ENCODE measurements around the gene LPP. TPM values are rescaled to one million over a fixed set of nuclear protein-coding genes. Genes with fewer than 3 reads are reported as not detected.

Gene LPP
- total RNA-seq, 1 donor from 2014 or later, result 218 TPM

GRCh38 chr3:188692700-188693099, 538.7 kb downstream of the LPP start:
- DNase-seq (ENCODE audit: low read depth), result no peak
- no peak overlapping the region for H3K4me3 ChIP-seq (ENCODE audit: low read depth, low read length)
- TF ChIP-seq, protein P1, sequence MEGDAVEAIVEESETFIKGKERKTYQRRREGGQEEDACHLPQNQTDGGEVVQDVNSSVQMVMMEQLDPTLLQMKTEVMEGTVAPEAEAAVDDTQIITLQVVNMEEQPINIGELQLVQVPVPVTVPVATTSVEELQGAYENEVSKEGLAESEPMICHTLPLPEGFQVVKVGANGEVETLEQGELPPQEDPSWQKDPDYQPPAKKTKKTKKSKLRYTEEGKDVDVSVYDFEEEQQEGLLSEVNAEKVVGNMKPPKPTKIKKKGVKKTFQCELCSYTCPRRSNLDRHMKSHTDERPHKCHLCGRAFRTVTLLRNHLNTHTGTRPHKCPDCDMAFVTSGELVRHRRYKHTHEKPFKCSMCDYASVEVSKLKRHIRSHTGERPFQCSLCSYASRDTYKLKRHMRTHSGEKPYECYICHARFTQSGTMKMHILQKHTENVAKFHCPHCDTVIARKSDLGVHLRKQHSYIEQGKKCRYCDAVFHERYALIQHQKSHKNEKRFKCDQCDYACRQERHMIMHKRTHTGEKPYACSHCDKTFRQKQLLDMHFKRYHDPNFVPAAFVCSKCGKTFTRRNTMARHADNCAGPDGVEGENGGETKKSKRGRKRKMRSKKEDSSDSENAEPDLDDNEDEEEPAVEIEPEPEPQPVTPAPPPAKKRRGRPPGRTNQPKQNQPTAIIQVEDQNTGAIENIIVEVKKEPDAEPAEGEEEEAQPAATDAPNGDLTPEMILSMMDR (IDR thresholded peaks at IDR 0.05; ENCODE audit: insufficient read depth, low read length, poor library complexity, severe bottlenecking), result no peak

GRCh38 chr3:188693435-188693834, 539.5 kb downstream of the LPP start:
- no peak for DNase-seq (ENCODE audit: low read depth)
- Histone ChIP-seq H3K27me3 (ENCODE audit: control insufficient read depth, insufficient read depth, low read length) (no peaks in the 10 kb centered on the region), H3K36me3 (ENCODE audit: control insufficient read depth, insufficient read depth, low read length) (no peaks in the 10 kb centered on the region), H3K4me3 (ENCODE audit: low read depth, low read length) (no peak overlapping the region)
- TF ChIP-seq, protein P1 (IDR thresholded peaks at IDR 0.05; ENCODE audit: insufficient read depth, low read length, poor library complexity, severe bottlenecking), result no peak

More at GRCh38 chr3:188692700-188693099, 538.7 kb downstream of the LPP start:
- Histone ChIP-seq H3K36me3 (ENCODE audit: control insufficient read depth, insufficient read depth, low read length) (no peaks in the 10 kb centered on the region), H3K27me3 (ENCODE audit: control insufficient read depth, insufficient read depth, low read length) (no peaks in the 10 kb centered on the region)

DNA sequence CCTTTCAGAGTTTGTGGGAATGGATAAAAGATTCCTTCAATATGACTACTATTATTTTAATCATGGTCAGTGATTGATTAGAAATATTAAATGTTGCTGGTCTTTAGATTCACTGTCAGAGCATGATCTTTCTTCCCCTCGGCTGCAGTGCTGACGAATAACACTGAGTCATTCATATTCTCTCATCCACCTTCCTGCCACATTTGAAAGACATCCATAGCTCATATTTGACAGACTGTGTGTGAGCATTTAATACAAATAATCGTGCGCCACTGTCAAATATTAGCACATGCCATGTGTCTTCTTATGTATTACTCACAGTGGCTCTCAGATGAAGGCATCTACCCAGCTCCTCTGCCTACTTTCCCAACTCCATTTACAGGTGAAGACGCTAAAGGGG, 541.3 kb downstream of the LPP start:
- H3K4me3 ChIP-seq (ENCODE audit: low read depth, low read length), result no peak overlapping the region
- TF ChIP-seq, protein P1 (IDR thresholded peaks at IDR 0.05; ENCODE audit: insufficient read depth, low read length, poor library complexity, severe bottlenecking), result no peak

DNA sequence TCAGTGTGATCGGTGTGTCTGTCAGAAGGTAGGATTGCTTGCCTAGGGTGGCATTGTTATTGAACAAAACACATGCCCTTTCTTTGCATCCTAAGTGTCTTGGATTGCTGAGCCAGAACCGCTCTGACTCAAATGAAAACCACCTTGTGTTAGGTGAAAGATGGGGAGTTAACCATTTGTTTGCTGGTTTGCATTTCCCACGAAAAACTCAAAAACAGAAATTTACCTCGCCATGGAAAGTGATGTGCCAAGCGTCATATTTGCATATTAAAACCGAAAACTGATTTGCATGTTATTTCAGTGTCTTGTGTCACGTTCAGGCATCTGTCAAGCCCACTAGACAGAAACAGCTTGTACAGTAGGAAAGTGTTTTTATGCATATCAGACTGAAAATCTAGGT, 543.2 kb downstream of the LPP start:
- no peak overlapping the region for H3K4me3 ChIP-seq (ENCODE audit: low read depth, low read length)
- no peak for DNase-seq (ENCODE audit: low read depth)
- no peaks in the 10 kb centered on the region for H3K27me3 ChIP-seq (ENCODE audit: control insufficient read depth, insufficient read depth, low read length)
- no peaks in the 10 kb centered on the region for H3K36me3 ChIP-seq (ENCODE audit: control insufficient read depth, insufficient read depth, low read length)
- TF ChIP-seq, protein P1 (IDR thresholded peaks at IDR 0.05; ENCODE audit: insufficient read depth, low read length, poor library complexity, severe bottlenecking), result no peak

More for the DNA sequence above, 541.3 kb downstream of the LPP start:
- DNase-seq (ENCODE audit: low read depth), result no peak
- H3K36me3 ChIP-seq (ENCODE audit: control insufficient read depth, insufficient read depth, low read length), result no peaks in the 10 kb centered on the region
- no peaks in the 10 kb centered on the region for H3K27me3 ChIP-seq (ENCODE audit: control insufficient read depth, insufficient read depth, low read length)

DNA sequence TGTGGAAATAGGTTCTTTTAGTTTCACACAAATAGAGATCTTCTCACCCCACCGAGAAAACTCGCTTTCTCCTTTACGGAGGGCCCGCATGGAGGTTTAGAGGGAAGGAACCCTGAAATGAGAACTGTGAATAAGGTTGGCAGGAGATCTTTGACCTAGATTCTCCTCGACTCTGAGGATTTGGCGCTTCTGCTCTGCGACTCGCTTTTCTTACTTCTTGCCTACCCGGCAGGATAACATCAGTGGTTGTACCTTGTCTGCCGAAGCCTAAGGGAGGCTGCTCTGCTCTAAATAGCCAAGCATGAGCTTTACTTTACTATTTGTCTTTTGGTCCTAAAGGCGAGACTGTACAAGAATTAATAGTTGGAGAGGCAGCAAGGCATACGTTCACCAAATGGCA, 544.5 kb downstream of the LPP start:
- no peaks in the 10 kb centered on the region for H3K27me3 ChIP-seq (ENCODE audit: control insufficient read depth, insufficient read depth, low read length)
- H3K36me3 ChIP-seq (ENCODE audit: control insufficient read depth, insufficient read depth, low read length), result no peaks in the 10 kb centered on the region
- no peak for DNase-seq (ENCODE audit: low read depth)
- H3K4me3 ChIP-seq (ENCODE audit: low read depth, low read length), result no peak overlapping the region
- TF ChIP-seq, protein P1 (IDR thresholded peaks at IDR 0.05; ENCODE audit: insufficient read depth, low read length, poor library complexity, severe bottlenecking), result no peak

DNA sequence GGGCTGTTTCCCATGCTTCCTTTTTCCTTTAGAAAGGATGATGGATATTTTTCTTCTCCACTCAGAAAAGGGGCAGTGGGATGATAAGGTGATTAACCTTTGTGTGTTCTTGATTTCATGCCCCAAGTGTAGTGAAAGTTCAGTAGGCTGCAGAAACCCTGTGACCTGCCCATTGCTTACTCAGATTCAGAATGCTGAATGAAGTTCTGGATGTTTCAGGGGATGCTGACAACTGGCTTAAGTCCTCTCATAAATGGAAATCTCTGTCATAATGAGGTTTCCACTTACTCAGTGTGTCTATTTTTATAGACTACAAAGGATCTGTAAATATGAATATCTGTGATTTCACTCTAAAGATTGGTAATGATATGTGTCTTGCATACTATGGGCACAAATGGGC, 546.5 kb downstream of the LPP start:
- TF ChIP-seq, protein P1 (IDR thresholded peaks at IDR 0.05; ENCODE audit: insufficient read depth, low read length, poor library complexity, severe bottlenecking), result no peak
- Histone ChIP-seq H3K36me3 (ENCODE audit: control insufficient read depth, insufficient read depth, low read length) (no peaks in the 10 kb centered on the region), H3K4me3 (ENCODE audit: low read depth, low read length) (no peak overlapping the region), H3K27me3 (ENCODE audit: control insufficient read depth, insufficient read depth, low read length) (no peaks in the 10 kb centered on the region)
- DNase-seq (ENCODE audit: low read depth), result no peak

Measured in kidney epithelial cell (primary cell).